WTC11 (cell line): ENCODE results near the gene LRRFIP1. TPM values are rescaled to one million over a fixed set of nuclear protein-coding genes. Genes with fewer than 3 reads are reported as not detected.

Experiments used
- ATAC-seq: fragments of 200-7000 bp; cut with Tn5 transposase; 2 replicates; pipeline ENCODE4 v1.10.0; 2021; ENCODE audit warnings: mild to moderate bottlenecking, moderate library complexity
- CTCF ChIA-PET: fragments of 300-600 bp; sonication (Branson Sonifier 250); formaldehyde crosslinking; loops from one replicate; lab custom pipeline; 2021; ENCODE audit warnings: antibody characterized with exemption; lab: Charles Lee
- POLR2A ChIA-PET: fragments of 350-600 bp; sonication (Branson Sonifier 250); formaldehyde crosslinking; loops from one replicate; lab custom pipeline; 2021; ENCODE audit warnings: antibody characterized with exemption; lab: Charles Lee
- DNase-seq: peaks from one replicate; pipeline ENCODE4 v3.0.0; 2021; ENCODE audit warnings: low spot score
- H3K27ac Mint-ChIP-seq: 2 replicates; pipeline ENCODE4 v1.8.0; 2021; ENCODE audit warnings: mixed read lengths
- H3K27me3 Mint-ChIP-seq: 2 replicates; pipeline ENCODE4 v1.8.0; 2021; ENCODE audit warnings: low read depth, mild to moderate bottlenecking, moderate library complexity, mixed read lengths
- H3K36me3 Mint-ChIP-seq: 2 replicates; pipeline ENCODE4 v1.8.0; 2021; ENCODE audit warnings: mixed read lengths
- H3K4me1 Mint-ChIP-seq: 2 replicates; pipeline ENCODE4 v1.8.0; 2022; ENCODE audit warnings: mixed read lengths
- H3K4me3 Mint-ChIP-seq: 2 replicates; pipeline ENCODE4 v1.8.0; 2021; ENCODE audit warnings: mild to moderate bottlenecking, moderate library complexity, mixed read lengths
- H3K9me3 Mint-ChIP-seq: 2 replicates; pipeline ENCODE4 v1.8.0; 2021; ENCODE audit warnings: mixed read lengths
- AR ChIP-seq: fragments of 250-450 bp; sonication (Bioruptor Pico); IDR thresholded peaks from 2 replicates; pipeline ENCODE4 v1.9.0; 2021; ENCODE audit warnings: mild to moderate bottlenecking
- ATF1 ChIP-seq: sonication (generic); formaldehyde crosslinking; IDR thresholded peaks from 2 replicates; pipeline ENCODE4 v1.8.1; 2023; ENCODE audit warnings: mild to moderate bottlenecking, moderate library complexity, missing genetic modification reagents
- ATF6 ChIP-seq: sonication (generic); formaldehyde crosslinking; IDR thresholded peaks from 2 replicates; pipeline ENCODE4 v1.8.1; 2023; ENCODE audit warnings: mild to moderate bottlenecking, missing genetic modification reagents
- ELF4 ChIP-seq: sonication (generic); formaldehyde crosslinking; IDR thresholded peaks from 2 replicates; pipeline ENCODE4 v1.8.1; 2022; ENCODE audit warnings: low read depth, mild to moderate bottlenecking, moderate library complexity, missing genetic modification reagents
- EMX1 ChIP-seq: fragments of 250-450 bp; sonication (Bioruptor Pico); IDR thresholded peaks from 2 replicates; pipeline ENCODE4 v1.8.0; 2021; ENCODE audit warnings: mild to moderate bottlenecking
- GRHL2 ChIP-seq: fragments of 250-450 bp; sonication (Bioruptor Pico); IDR thresholded peaks from 2 replicates; pipeline ENCODE4 v1.8.0; 2022; ENCODE audit warnings: mild to moderate bottlenecking, moderate library complexity; ENCODE audit not compliant: insufficient replicate concordance, severe bottlenecking
- HMGXB4 ChIP-seq: sonication (generic); formaldehyde crosslinking; IDR thresholded peaks from 2 replicates; pipeline ENCODE4 v1.8.1; 2023; ENCODE audit warnings: mild to moderate bottlenecking, moderate library complexity, missing genetic modification reagents
- MLX ChIP-seq: sonication (generic); formaldehyde crosslinking; IDR thresholded peaks from 2 replicates; pipeline ENCODE4 v1.8.1; 2023; ENCODE audit warnings: mild to moderate bottlenecking, missing genetic modification reagents, moderate library complexity
- MYBL2 ChIP-seq: sonication (generic); formaldehyde crosslinking; IDR thresholded peaks from 2 replicates; pipeline ENCODE4 v1.8.1; 2023; ENCODE audit warnings: mild to moderate bottlenecking, moderate library complexity, missing genetic modification reagents
- PREB ChIP-seq: sonication (generic); formaldehyde crosslinking; IDR thresholded peaks from 2 replicates; pipeline ENCODE4 v1.8.1; 2022; ENCODE audit warnings: mild to moderate bottlenecking, missing genetic modification reagents, moderate library complexity, borderline replicate concordance
- TEAD1 ChIP-seq: sonication (generic); formaldehyde crosslinking; IDR thresholded peaks from 2 replicates; pipeline ENCODE4 v1.8.0; 2022; ENCODE audit warnings: mild to moderate bottlenecking, missing genetic modification reagents
- TEAD4 ChIP-seq: sonication (generic); formaldehyde crosslinking; IDR thresholded peaks from 2 replicates; pipeline ENCODE4 v1.8.0; 2022; ENCODE audit warnings: mild to moderate bottlenecking, missing genetic modification reagents
- ZNF138 ChIP-seq: sonication (generic); formaldehyde crosslinking; conservative IDR thresholded peaks from 2 replicates; pipeline ENCODE4 v1.8.1; 2022; ENCODE audit warnings: mild to moderate bottlenecking, moderate library complexity, missing genetic modification reagents
- ZNF532 ChIP-seq: fragments of 250-450 bp; sonication (Bioruptor Pico); IDR thresholded peaks from 2 replicates; pipeline ENCODE4 v1.9.0; 2021; ENCODE audit warnings: mild to moderate bottlenecking, borderline replicate concordance
- ZNF671 ChIP-seq: fragments of 250-450 bp; sonication (Bioruptor Pico); IDR thresholded peaks from 2 replicates; pipeline ENCODE4 v1.8.0; 2021; ENCODE audit warnings: mild to moderate bottlenecking
- ZSCAN18 ChIP-seq: fragments of 250-450 bp; sonication (Bioruptor Pico); IDR thresholded peaks from 2 replicates; pipeline ENCODE4 v2.1.2; 2022; ENCODE audit warnings: mild to moderate bottlenecking, moderate library complexity
- total RNA-seq: library from RNA; stranded (reverse); gene quantifications from 3 replicates; pipeline ENCODE4 v1.2.3, GENCODE V29; 2021

LRRFIP1 gene
- total RNA-seq, 1 experiment from 2014 or later = 88.4 TPM

GRCh38 chr2:237682856-237683670 lies 55.7 kb downstream of the LRRFIP1 start:
- Mint-ChIP-seq H3K27me3 (no peaks in the 10 kb centered on the region), H3K27ac (no peak overlapping the region), H3K4me3 (no peak overlapping the region), H3K36me3 (peaks cover 35% of the 10 kb centered on the region), H3K4me1 (peaks cover 7% of the 10 kb centered on the region; the same call in 1 of the 2 replicates), H3K9me3 (peaks cover 18% of the 10 kb centered on the region)
- ChIA-PET CTCF (interaction anchor here (1.1 to 4.2 kb wide), 2 partner anchors 11 to 62 kb away, joined by 4 to 63 read pairs; no protein-coding TSS in a partner anchor), POLR2A (interaction anchor here (0.7 kb wide), 1 partner anchor 759 kb away, joined by 3 read pairs; no protein-coding TSS in a partner anchor)
- ATAC-seq = no peak
- DNase-seq = no peak
- TF ChIP-seq EMX1 (no peak), HMGXB4 (CRISPR knock-in tag) (no peak), GRHL2 (CRISPR knock-in tag) (no peak), PREB (CRISPR knock-in tag) (no peak), TEAD1 (CRISPR knock-in tag) (no peak), AR (CRISPR knock-in tag) (no peak), ZNF671 (no peak), ZNF138 (CRISPR knock-in tag) (no peak), ELF4 (CRISPR knock-in tag) (no peak), ATF6 (CRISPR knock-in tag) (no peak)

- ATAC-seq = peak; percentile 91
- ChIA-PET CTCF (interaction anchor here (0.5 to 4.2 kb wide), 21 partner anchors 9 to 1368 kb away, joined by 3 to 63 read pairs (median 4); no protein-coding TSS in a partner anchor), POLR2A (interaction anchor here (1.0 kb wide), 1 partner anchor 10 kb away, joined by 3 read pairs; no protein-coding TSS in a partner anchor)
- Mint-ChIP-seq H3K27me3 (no peaks in the 10 kb centered on the region), H3K36me3 (peaks cover 35% of the 10 kb centered on the region), H3K4me1 (peaks cover 11% of the 10 kb centered on the region), H3K4me3 (no peak overlapping the region), H3K9me3 (peaks cover 18% of the 10 kb centered on the region), H3K27ac (peak overlapping the region; percentile 11; the same call in 1 of the 2 replicates)
- no peak for DNase-seq
- TF ChIP-seq ZSCAN18 (CRISPR knock-in tag) (no peak), ATF1 (CRISPR knock-in tag) (no peak), ZNF532 (CRISPR knock-in tag) (no peak), MYBL2 (CRISPR knock-in tag) (no peak), MLX (CRISPR knock-in tag) (no peak), TEAD4 (CRISPR knock-in tag) (no peak), ATF6 (CRISPR knock-in tag) (no peak)
Measured at GRCh38 chr2:237685408-237685807, 58.0 kb downstream of the LRRFIP1 start.
